HepG2 (cell line): ENCODE measurements around the gene YAP1. TPM values are rescaled to one million over a fixed set of nuclear protein-coding genes. Genes with fewer than 3 reads are reported as not detected.

Experiments
- AGO2 ChIP-seq: fragments of 200-400 bp; formaldehyde crosslinking; optimal IDR thresholded peaks from 2 replicates; pipeline ENCODE3; 2017; ENCODE audit warnings: mild to moderate bottlenecking, low read depth, low read length, moderate library complexity
- CCDC6 ChIP-seq: sonication (generic); formaldehyde crosslinking; IDR thresholded peaks from 2 replicates; pipeline ENCODE4 v1.8.1; 2022; ENCODE audit warnings: mild to moderate bottlenecking, missing genetic modification reagents, moderate library complexity
- ELF3 ChIP-seq: IDR thresholded peaks from 2 replicates; pipeline ENCODE4 v1.6.1; 2016; ENCODE audit warnings: missing genetic modification reagents, missing compliant biosample characterization
- HHEX ChIP-seq: IDR thresholded peaks from 2 replicates; pipeline ENCODE4 v1.6.1; 2016; ENCODE audit warnings: control low read depth
- HMG20A ChIP-seq: IDR thresholded peaks from 2 replicates; pipeline ENCODE4 v1.6.1; 2016; ENCODE audit warnings: borderline replicate concordance
- HMGA1 ChIP-seq: sonication (generic); formaldehyde crosslinking; conservative IDR thresholded peaks from 2 replicates; pipeline ENCODE4 v1.4.0; 2020; ENCODE audit warnings: missing genetic modification reagents
- IRX3 ChIP-seq: sonication (generic); formaldehyde crosslinking; IDR thresholded peaks from 2 replicates; pipeline ENCODE4 v1.8.1; 2023; ENCODE audit warnings: mild to moderate bottlenecking, low read depth, missing genetic modification reagents, borderline replicate concordance
- MIER2 ChIP-seq: IDR thresholded peaks from 2 replicates; pipeline ENCODE4 v1.6.1; 2016; ENCODE audit warnings: missing biosample characterization, missing genetic modification reagents
- NCOR1 ChIP-seq: fragments of 200-600 bp; sonication (generic); IDR thresholded peaks from 2 replicates; pipeline ENCODE4 v1.7.0; 2017; ENCODE audit warnings: antibody characterized with exemption, low read length, borderline replicate concordance
- NFIC ChIP-seq: IDR thresholded peaks from 2 replicates; pipeline ENCODE4 v1.6.1; 2012; ENCODE audit warnings: mild to moderate bottlenecking, low read length, inconsistent platforms
- NPAS2 ChIP-seq: sonication (generic); formaldehyde crosslinking; IDR thresholded peaks from 2 replicates; pipeline ENCODE4 v1.8.0; 2022; ENCODE audit warnings: mild to moderate bottlenecking, missing genetic modification reagents, borderline replicate concordance
- PAX8 ChIP-seq: sonication (generic); formaldehyde crosslinking; IDR thresholded peaks from 2 replicates; pipeline ENCODE4 v1.8.0; 2022; ENCODE audit warnings: mild to moderate bottlenecking, missing genetic modification reagents, borderline replicate concordance
- SNAPC4 ChIP-seq: sonication (generic); formaldehyde crosslinking; IDR thresholded peaks from 2 replicates; pipeline ENCODE4 v1.4.0; 2020; ENCODE audit warnings: mild to moderate bottlenecking, missing genetic modification reagents
- SRSF9 ChIP-seq: fragments of 200-400 bp; formaldehyde crosslinking; IDR thresholded peaks from 2 replicates; pipeline ENCODE4 v1.6.1; 2018; ENCODE audit warnings: borderline replicate concordance, mild to moderate bottlenecking, low read depth, low read length; ENCODE audit not compliant: insufficient read depth, poor library complexity, severe bottlenecking
- TBX2 ChIP-seq: sonication (generic); formaldehyde crosslinking; IDR thresholded peaks from 2 replicates; pipeline ENCODE4 v1.5.0; 2020; ENCODE audit warnings: missing genetic modification reagents, mild to moderate bottlenecking, borderline replicate concordance
- ZFP36L2 ChIP-seq: sonication (generic); formaldehyde crosslinking; IDR thresholded peaks from 2 replicates; pipeline ENCODE4 v1.4.0; 2020; ENCODE audit warnings: missing genetic modification reagents
- ZNF326 ChIP-seq: sonication (generic); formaldehyde crosslinking; IDR thresholded peaks from 2 replicates; pipeline ENCODE4 v1.4.0; 2020; ENCODE audit warnings: missing genetic modification reagents, borderline replicate concordance
- polyA plus RNA-seq, 8 experiments: library from polyadenylated mRNA; depleted of rRNA in 3 of 8; stranded (reverse) in 7 of 8; unstranded in 1 of 8; fragments of >200 nt; fragmentation: Illumina TruSeq in 4 of 8; extraction: Trizol in 4 of 8; gene quantifications; 2 replicates each; pipeline versions ENCODE4 v1.2.1 to v1.2.3, GENCODE V29; 2011 to 2016; ENCODE audit warnings: low read depth in 4 of 8, missing spikeins in 1 of 8, mixed read lengths in 1 of 8; ENCODE audit not compliant: insufficient read depth in 1 of 8
- total RNA-seq, 5 experiments: library from RNA; depleted of rRNA; stranded (reverse); fragments of >200 nt; fragmentation: Illumina TruSeq; extraction: Trizol; gene quantifications; 2 replicates each; pipeline ENCODE4 v1.2.3, GENCODE V29; 2016; ENCODE audit warnings: low read depth in 1 of 5
- TF ChIP-seq, protein P1 (sequence below): sonication (generic); formaldehyde crosslinking; IDR thresholded peaks from 2 replicates; pipeline ENCODE4 v1.4.0; 2020; ENCODE audit warnings: mild to moderate bottlenecking, missing genetic modification reagents
- TF ChIP-seq, protein P2 (sequence below): IDR thresholded peaks from 2 replicates; pipeline ENCODE4 v1.6.1; 2016; ENCODE audit warnings: low read depth
- TF ChIP-seq, protein P3 (sequence below): sonication (generic); formaldehyde crosslinking; IDR thresholded peaks from 2 replicates; pipeline ENCODE4 v1.9.0; 2021; ENCODE audit warnings: missing genetic modification reagents, mild to moderate bottlenecking, borderline replicate concordance
- TF ChIP-seq, protein P4 (sequence below): sonication (generic); formaldehyde crosslinking; IDR thresholded peaks from 2 replicates; pipeline ENCODE4 v1.5.0; 2020; ENCODE audit warnings: mild to moderate bottlenecking, missing genetic modification reagents

Gene YAP1
- total and polyA plus RNA-seq, 2 of the 13 experiments (the other 11 are each of a cell fraction or from before 2014, with no cell fraction given): 59.5 to 91.0 TPM

DNA sequence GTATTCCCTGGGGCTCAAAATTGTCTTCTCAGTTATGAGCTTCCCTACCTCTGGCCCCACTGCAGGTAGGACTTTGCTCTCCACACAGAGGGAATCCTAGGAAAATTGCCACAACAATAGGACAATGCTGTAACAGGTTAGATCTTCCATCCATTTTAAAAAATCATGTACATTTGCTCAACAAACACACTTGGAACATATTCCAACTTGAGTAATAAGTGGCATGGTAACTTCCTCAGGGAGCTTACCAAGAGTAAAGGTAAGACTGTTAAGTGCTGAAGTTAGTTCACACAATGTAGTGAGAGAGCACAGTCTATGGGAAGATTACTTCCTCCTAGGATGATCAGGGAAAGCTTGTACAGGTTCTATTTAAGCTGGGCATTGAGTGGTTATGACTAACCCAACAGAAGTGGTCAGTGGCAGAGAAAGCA lies 128.2 kb downstream of the YAP1 start (continued):
- TF ChIP-seq NPAS2 (CRISPR knock-in tag): no peak
- no peak for TF ChIP-seq MIER2 (CRISPR knock-in tag)
- no peak for TF ChIP-seq SRSF9
- no peak for TF ChIP-seq NFIC
- TF ChIP-seq ELF3 (CRISPR knock-in tag): peak; percentile 38; the same call in 1 of the 2 replicates
- TF ChIP-seq HMGA1: no peak
- no peak for TF ChIP-seq AGO2
- TF ChIP-seq, protein P1, sequence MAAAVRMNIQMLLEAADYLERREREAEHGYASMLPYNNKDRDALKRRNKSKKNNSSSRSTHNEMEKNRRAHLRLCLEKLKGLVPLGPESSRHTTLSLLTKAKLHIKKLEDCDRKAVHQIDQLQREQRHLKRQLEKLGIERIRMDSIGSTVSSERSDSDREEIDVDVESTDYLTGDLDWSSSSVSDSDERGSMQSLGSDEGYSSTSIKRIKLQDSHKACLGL: no peak
- TF ChIP-seq PAX8 (CRISPR knock-in tag): no peak
- no peak for TF ChIP-seq HHEX
- TF ChIP-seq, protein P2, sequence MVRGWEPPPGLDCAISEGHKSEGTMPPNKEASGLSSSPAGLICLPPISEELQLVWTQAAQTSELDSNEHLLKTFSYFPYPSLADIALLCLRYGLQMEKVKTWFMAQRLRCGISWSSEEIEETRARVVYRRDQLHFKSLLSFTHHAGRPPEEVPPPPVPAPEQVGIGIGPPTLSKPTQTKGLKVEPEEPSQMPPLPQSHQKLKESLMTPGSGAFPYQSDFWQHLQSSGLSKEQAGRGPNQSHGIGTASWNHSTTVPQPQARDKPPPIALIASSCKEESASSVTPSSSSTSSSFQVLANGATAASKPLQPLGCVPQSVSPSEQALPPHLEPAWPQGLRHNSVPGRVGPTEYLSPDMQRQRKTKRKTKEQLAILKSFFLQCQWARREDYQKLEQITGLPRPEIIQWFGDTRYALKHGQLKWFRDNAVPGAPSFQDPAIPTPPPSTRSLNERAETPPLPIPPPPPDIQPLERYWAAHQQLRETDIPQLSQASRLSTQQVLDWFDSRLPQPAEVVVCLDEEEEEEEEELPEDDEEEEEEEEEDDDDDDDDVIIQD (CRISPR knock-in tag): peak; percentile 31; the same call in 1 of the 2 replicates
- TF ChIP-seq NCOR1: peak; percentile 56; the same call in 1 of the 2 replicates
- TF ChIP-seq TBX2 (CRISPR knock-in tag): no peak
- TF ChIP-seq, protein P3, sequence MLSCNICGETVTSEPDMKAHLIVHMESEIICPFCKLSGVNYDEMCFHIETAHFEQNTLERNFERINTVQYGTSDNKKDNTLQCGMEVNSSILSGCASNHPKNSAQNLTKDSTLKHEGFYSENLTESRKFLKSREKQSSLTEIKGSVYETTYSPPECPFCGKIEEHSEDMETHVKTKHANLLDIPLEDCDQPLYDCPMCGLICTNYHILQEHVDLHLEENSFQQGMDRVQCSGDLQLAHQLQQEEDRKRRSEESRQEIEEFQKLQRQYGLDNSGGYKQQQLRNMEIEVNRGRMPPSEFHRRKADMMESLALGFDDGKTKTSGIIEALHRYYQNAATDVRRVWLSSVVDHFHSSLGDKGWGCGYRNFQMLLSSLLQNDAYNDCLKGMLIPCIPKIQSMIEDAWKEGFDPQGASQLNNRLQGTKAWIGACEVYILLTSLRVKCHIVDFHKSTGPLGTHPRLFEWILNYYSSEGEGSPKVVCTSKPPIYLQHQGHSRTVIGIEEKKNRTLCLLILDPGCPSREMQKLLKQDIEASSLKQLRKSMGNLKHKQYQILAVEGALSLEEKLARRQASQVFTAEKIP (CRISPR knock-in tag): no peak
- TF ChIP-seq CCDC6: no peak
- no peak for TF ChIP-seq IRX3 (CRISPR knock-in tag)
- no peak for TF ChIP-seq SNAPC4 (CRISPR knock-in tag)
- TF ChIP-seq HMG20A (CRISPR knock-in tag): no peak
- no peak for TF ChIP-seq ZNF326 (CRISPR knock-in tag)
- no peak for TF ChIP-seq ZFP36L2 (CRISPR knock-in tag)
- TF ChIP-seq, protein P4, sequence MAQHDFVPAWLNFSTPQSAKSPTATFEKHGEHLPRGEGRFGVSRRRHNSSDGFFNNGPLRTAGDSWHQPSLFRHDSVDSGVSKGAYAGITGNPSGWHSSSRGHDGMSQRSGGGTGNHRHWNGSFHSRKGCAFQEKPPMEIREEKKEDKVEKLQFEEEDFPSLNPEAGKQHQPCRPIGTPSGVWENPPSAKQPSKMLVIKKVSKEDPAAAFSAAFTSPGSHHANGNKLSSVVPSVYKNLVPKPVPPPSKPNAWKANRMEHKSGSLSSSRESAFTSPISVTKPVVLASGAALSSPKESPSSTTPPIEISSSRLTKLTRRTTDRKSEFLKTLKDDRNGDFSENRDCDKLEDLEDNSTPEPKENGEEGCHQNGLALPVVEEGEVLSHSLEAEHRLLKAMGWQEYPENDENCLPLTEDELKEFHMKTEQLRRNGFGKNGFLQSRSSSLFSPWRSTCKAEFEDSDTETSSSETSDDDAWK (CRISPR knock-in tag): no peak
